ENCODE data around the gene NR3C1. TPM values are rescaled to one million over a fixed set of nuclear protein-coding genes. Genes with fewer than 3 reads are reported as not detected.

The NR3C1 gene
- total RNA-seq, 2 donors from 2014 or later: 56.5 to 58.1 TPM

DNA sequence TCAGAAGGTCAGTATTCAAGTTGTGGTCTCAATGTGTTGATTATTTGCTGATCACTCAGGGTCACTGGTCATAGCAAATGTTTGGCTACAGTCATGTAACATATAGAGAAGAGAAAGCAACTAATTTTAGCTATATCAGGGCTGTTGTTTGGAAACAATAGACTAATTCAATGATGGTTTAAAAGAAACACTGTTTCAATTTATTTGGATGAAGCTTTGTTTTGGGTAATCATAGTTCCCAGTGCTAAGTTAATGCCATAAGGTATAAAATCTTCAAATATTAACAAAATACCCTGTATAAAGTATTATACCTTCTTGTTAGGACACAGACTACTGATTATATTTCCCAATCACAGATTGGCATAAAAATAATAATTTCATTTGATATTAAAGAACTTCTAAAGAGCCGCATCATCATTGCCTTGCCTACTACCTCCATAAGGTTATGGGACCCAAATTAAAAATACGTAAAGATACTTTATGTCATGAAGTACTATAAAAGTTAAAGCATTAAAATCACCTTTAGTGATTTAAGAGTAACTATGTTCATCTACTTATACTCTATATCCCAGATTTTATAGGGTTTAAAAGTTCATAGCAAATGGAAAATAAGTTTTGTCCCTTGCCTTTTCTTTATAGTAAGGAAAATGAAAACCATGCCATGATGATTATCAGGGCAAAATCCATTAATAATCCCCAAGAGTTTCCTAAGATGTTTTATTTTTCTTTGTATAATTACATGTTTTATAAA lies 6.0 kb downstream of the NR3C1 start:
- Histone ChIP-seq H3K27ac (no peak overlapping the region), H3K9me3 (no peaks in the 10 kb centered on the region), H3K36me3 (no peaks in the 10 kb centered on the region), H3K4me1 (ENCODE audit: control insufficient read depth in 1 of 2, low read depth in 2 of 2) (peaks cover 54 to 82% of the 10 kb centered on the region in 2 donors), H3K4me3 (peak overlapping the region; percentile 93), H3K27me3 (replicated peaks; ENCODE audit: insufficient read depth) (no peaks in the 10 kb centered on the region)
- TF ChIP-seq, protein P1, sequence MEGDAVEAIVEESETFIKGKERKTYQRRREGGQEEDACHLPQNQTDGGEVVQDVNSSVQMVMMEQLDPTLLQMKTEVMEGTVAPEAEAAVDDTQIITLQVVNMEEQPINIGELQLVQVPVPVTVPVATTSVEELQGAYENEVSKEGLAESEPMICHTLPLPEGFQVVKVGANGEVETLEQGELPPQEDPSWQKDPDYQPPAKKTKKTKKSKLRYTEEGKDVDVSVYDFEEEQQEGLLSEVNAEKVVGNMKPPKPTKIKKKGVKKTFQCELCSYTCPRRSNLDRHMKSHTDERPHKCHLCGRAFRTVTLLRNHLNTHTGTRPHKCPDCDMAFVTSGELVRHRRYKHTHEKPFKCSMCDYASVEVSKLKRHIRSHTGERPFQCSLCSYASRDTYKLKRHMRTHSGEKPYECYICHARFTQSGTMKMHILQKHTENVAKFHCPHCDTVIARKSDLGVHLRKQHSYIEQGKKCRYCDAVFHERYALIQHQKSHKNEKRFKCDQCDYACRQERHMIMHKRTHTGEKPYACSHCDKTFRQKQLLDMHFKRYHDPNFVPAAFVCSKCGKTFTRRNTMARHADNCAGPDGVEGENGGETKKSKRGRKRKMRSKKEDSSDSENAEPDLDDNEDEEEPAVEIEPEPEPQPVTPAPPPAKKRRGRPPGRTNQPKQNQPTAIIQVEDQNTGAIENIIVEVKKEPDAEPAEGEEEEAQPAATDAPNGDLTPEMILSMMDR (IDR thresholded peaks at IDR 0.05): no peak
- DNase-seq (ENCODE audit: low spot score): no peak
- no peak for ATAC-seq (ENCODE audit: insufficient number of reproducible peaks, low FRiP score, low read depth)

DNA sequence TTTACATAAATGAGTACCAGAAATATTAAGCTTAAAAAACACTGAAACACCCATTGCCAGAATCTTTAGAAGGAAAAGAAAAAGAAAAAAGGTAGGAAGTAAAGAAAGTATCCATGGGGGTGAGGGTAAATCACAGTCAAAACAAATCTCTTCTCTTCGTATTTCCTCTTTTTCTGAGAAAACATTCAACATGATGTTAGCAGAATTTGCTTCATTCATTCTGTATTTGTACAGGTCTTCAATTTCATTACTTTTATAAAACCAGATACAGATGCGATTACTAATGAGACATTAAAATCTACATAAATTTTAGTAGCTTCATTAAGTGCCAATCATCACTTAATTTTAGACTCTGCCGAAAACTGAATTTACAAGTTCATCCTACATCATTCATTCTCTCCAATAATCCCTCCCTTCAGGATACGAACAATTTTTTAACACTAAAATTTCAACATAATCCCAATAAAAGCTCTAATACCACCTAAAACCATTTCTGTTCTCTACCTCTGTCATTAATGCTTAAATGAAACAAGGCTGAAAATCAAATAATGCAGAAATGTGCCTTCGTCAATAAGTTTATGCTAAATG lies 7.0 kb downstream of the NR3C1 start:
- Histone ChIP-seq H3K36me3 (no peaks in the 10 kb centered on the region), H3K27me3 (replicated peaks; ENCODE audit: insufficient read depth) (no peaks in the 10 kb centered on the region), H3K4me1 (ENCODE audit: control insufficient read depth in 1 of 2, low read depth in 2 of 2) (peaks cover 58 to 80% of the 10 kb centered on the region in 2 donors), H3K27ac (no peak overlapping the region), H3K9me3 (no peaks in the 10 kb centered on the region), H3K4me3 (peak overlapping the region; percentile 93)
- ATAC-seq (ENCODE audit: insufficient number of reproducible peaks, low FRiP score, low read depth): no peak
- no peak for DNase-seq (ENCODE audit: low spot score)
- TF ChIP-seq, protein P1 (IDR thresholded peaks at IDR 0.05): no peak

DNA sequence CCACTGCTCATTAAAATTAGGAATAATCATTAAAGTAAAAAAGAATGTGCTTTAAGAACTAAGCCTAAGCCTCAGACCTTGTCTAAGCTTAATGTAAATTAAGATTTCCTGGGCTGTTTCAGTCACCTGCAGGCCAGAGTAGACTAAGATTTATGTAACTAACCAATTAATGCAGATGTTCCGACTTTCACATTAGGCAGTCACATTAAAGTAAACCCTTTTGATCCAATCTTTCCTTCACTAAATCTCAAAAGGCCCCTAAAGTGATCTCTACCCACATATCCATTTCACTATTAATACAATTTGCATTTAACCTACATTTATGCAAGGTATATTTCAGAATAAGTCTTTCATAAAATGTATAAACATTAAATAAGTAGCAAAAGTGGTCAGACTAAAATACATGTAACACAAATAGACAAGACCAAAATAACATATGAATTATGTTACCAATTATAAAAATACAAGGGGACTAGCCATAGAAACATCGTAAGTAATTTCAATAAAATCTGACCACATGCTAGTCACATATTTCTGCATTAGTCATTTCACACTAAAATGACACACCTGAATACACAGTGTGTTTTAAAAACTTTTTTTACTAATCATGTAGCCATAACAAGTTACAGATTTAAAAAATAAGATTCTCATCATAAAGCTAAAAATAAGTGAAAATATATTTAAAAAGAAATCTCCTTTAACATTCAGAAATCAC lies 7.7 kb downstream of the NR3C1 start:
- Histone ChIP-seq H3K4me1 (ENCODE audit: control insufficient read depth in 1 of 2, low read depth in 2 of 2) (peaks cover 63 to 80% of the 10 kb centered on the region in 2 donors), H3K27me3 (replicated peaks; ENCODE audit: insufficient read depth) (no peaks in the 10 kb centered on the region), H3K36me3 (no peaks in the 10 kb centered on the region), H3K27ac (no peak overlapping the region), H3K9me3 (no peaks in the 10 kb centered on the region), H3K4me3 (peak overlapping the region; percentile 93)
- DNase-seq (ENCODE audit: low spot score) (no peak), ATAC-seq (ENCODE audit: insufficient number of reproducible peaks, low FRiP score, low read depth) (no peak)
- TF ChIP-seq, protein P1 (IDR thresholded peaks at IDR 0.05): no peak

DNA sequence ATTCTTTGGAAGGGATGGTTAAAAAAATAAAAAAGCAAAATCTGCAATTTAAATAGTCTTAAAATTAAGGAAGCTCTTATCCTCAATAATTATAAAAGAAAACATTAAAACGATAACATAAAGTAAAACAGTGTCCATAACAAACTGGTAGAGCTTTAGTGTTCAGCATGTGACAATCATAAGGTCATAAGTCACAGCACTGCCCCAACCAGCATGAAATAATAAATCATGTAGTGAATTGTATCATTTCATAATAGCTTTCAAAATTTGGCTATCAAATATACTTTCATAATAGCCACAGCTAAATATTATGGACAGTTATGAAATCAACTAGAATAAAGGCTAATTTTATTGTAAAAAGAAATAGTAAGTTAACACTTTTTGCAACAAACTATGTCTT lies 10.0 kb downstream of the NR3C1 start:
- Histone ChIP-seq H3K27ac (no peak overlapping the region), H3K9me3 (no peaks in the 10 kb centered on the region)

More for the DNA sequence above, 10.0 kb downstream of the NR3C1 start:
- DNase-seq (ENCODE audit: low spot score) (no peak), ATAC-seq (ENCODE audit: insufficient number of reproducible peaks, low FRiP score, low read depth) (no peak)
- Histone ChIP-seq H3K36me3 (no peaks in the 10 kb centered on the region), H3K4me1 (ENCODE audit: control insufficient read depth in 1 of 2, low read depth in 2 of 2) (peaks cover 69 to 71% of the 10 kb centered on the region in 2 donors), H3K4me3 (no peak overlapping the region), H3K27me3 (replicated peaks; ENCODE audit: insufficient read depth) (no peaks in the 10 kb centered on the region)
- TF ChIP-seq, protein P1 (IDR thresholded peaks at IDR 0.05): no peak
